NCI-H345 treated with DMSO at 0.1 percent for 48 hours (cell line): ENCODE data around the gene IL17C.

Source experiments
- DNase-seq: peaks from one replicate; lab custom pipeline; 2025; ENCODE audit not compliant: unreplicated experiment; lab: John Stamatoyannopoulos, UW

Gene IL17C

GRCh38 chr16:88627531-88628411 is 10.6 kb upstream of the IL17C start:
- DNase-seq, result no peak

DNA sequence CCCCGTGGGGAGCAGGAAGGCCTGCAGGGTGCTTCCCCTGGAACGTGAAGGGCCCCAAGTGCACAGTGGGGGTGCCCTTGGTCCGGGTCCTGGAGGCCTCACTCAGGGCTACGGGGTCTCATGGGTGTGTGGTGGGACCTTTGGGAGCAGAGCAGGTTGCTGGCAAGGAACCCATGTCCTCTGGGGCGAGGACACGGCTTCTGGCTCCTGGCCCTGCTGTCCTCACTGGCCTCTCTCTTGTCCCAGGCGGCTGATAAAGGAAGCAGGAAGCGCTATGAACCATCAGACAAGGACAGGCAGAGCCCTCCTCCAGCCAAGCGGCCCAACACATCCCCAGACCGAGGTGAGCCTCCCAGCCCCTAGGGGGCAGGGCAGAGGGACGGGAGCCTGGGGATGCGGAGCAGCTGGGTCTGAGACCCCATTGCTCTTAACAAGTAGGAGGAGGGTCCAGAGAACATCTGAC is 9.8 kb upstream of the IL17C start:
- DNase-seq, result no peak

- DNase-seq, result no peak
Observed at GRCh38 chr16:88629835-88630234, 8.5 kb upstream of the IL17C start.

GRCh38 chr16:88630433-88630832 is 7.9 kb upstream of the IL17C start:
- no peak for DNase-seq

DNA sequence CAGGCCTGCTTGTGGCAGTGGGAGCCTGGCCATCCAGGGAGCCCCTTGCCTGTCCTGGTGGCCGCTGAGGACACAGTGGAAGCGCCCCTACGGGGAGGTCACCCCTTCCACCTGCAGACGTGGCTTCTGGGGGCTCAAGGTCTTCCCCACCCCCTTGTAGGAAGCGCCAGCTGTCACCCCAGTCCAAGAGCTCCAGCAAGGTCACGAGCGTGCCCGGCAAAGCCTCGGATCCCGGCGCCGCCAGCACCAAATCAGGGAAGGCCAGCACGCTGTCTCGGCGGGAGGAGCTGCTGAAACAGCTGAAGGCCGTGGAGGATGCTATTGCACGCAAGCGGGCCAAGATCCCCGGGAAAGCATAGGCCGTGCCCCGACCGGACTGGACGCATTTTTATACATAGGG is 7.4 kb upstream of the IL17C start:
- DNase-seq, result no peak

- no peak for DNase-seq
Observed at GRCh38 chr16:88631384-88631783, 7.0 kb upstream of the IL17C start.

- no peak for DNase-seq
Observed at GRCh38 chr16:88631920-88632586, 6.3 kb upstream of the IL17C start.

DNA sequence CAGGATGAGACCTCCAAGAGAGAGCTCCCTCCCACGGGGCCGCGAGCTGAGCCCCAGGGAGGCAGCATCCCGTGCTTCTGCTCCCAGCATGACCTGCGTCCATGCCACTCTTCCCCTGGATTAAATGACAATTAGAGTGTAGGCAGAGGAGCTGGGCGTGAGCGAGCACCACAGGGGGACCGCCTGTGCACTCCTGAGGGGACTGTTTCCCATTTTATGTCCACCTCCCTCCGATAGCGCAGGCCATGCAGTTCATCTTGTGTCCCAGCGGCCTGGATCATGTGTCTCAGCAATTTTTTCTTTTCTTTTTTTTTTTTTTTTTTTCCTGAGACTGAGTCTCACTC is 5.8 kb upstream of the IL17C start:
- no peak for DNase-seq

- no peak for DNase-seq
Observed at GRCh38 chr16:88633684-88634140, 4.7 kb upstream of the IL17C start.

DNA sequence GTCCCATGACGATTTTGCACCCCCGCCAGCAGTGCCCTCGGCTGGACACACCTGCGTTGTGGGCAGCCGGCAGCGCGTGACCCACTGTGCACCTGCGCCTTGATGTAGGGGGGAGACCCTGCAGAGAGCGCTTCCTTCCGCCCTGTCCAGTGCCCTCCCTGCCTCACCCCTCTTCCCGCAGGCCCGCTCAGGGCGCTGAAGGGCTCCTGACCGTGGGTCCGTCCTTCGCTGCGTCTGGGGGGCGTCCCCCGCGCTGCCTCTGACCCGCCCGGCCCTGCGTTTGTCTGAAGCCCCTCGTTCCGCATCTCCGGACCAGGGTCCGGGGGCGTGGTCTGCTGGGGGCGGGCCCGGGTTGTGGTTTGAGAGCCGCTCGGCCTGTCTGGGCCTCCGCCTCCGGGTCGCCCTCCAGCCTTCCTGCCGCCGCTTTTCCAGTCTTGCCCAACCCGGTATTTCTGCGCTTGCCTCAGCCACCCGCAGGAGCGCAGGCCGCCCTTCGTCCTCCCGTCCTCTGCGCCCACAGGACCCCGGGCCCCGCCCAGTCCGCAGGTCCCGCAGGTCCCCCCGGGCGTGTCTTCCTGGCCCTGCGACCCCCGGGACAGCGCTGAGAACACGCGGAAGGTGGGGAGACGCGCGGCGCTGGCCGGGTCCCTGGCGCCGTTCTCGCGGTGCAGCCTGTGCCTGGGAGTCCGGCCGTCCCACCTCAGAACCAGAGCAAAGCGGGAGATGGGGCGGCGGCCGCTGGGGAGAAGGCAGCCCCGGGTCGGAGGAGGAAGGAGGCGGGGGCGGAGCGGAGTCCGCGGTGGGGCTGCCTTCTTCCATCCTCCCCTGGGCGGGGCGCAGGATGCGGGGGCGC is 4.0 kb upstream of the IL17C start:
- DNase-seq, result no peak

GRCh38 chr16:88634994-88635670 is 3.2 kb upstream of the IL17C start:
- no peak for DNase-seq

DNA sequence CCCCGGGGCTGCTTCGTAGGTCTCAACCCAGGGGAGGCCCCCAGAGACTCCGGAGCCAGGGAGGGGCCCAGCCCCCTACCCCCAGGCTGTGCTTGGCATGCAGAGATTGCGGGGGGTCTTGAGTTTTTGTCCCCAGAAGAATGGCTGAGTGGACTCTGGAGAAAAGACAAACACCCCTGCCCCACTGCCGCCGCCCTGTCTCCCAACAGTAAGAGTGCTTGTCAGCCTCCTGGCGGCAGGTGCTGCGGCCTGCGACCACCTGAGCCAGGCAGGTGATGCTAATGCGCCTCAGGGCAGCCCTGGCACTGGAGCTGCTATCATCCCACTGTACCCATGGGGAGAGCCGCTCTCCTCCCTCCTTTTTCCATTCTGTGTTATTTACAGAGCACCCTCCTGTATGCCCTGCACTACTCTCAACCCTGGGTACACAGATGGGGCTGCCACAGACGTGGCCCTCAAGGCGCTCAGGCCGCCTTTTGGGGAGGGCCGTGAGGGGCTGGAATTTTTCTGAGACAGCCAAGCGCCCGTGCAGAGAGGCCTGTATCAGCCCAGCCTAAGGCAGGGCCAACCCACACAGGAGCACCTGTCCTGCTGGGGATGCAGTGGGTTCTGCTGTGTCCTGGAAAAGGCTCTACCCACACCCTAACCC is 2.6 kb upstream of the IL17C start:
- DNase-seq, result peak; percentile 65

GRCh38 chr16:88636488-88637265 is 1.7 kb upstream of the IL17C start:
- no peak for DNase-seq

GRCh38 chr16:88639231-88640038 is 1.1 kb downstream of the IL17C start:
- DNase-seq, result no peak

DNA sequence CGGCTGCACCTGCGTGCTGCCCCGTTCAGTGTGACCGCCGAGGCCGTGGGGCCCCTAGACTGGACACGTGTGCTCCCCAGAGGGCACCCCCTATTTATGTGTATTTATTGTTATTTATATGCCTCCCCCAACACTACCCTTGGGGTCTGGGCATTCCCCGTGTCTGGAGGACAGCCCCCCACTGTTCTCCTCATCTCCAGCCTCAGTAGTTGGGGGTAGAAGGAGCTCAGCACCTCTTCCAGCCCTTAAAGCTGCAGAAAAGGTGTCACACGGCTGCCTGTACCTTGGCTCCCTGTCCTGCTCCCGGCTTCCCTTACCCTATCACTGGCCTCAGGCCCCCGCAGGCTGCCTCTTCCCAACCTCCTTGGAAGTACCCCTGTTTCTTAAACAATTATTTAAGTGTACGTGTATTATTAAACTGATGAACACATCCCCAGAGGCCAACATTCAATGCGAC is 1.7 kb downstream of the IL17C start:
- DNase-seq, result no peak

GRCh38 chr16:88640498-88641247 is 2.3 kb downstream of the IL17C start:
- no peak for DNase-seq

DNA sequence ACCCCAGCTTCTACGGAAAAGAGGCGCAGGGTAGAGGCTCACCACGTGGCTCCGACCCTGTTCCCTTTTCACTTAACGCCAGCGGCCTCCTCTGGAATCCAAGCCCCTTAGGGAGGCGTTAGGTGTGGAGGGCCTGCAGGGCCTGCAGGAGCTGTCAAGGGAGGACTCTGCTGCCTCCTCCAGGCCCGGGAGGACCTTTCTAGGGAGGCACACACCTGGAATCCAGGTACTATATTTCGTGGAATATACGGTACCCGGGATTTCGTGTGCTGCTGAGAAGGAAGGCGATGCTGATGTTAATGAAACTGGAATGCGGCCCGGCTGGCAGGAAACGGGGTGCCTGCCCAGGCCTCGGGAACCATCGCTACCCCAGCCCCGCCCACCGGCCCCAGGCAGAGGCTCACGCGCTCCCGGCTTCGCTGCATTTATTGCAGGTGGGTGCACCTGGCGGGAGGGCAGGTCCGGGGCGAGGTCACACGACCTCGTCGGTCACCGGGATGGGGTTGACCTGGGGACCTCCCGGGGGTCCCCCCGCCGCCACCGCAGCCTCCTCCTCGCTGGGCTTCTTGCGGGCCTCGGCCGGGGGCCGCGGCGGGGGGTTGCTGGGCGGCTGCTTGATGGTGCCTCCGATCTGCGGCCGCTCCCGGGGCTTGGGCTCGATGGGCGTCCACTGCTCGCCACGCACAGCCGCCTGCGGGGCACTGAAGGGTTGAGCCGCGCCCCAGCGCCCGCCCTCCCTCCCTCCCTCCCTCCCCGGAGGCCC is 4.7 kb downstream of the IL17C start:
- DNase-seq, result no peak
